Stomach (tissue), 4 donors: ENCODE results near the gene PIGX.

Experiments used
- EP300 ChIP-seq: sonication (generic); formaldehyde crosslinking; IDR thresholded peaks from one replicate; pipeline ENCODE4 v1.6.1; 2017; ENCODE audit warnings: antibody characterized with exemption
- POLR2A ChIP-seq, 4 donors: fragments of 450-650 bp; IDR thresholded peaks; one replicate each; pipeline ENCODE4 v1.6.1; 2016; ENCODE audit warnings: antibody characterized with exemption in 4 of 4, control low read depth in 2 of 4, mild to moderate bottlenecking in 1 of 4, moderate library complexity in 1 of 4
- TF ChIP-seq, protein P1 (sequence below), 7 experiments: fragments of 450-650 bp in 4 of 7; fragments of 200-600 bp in 3 of 7; sonication (generic) in 3 of 7; IDR thresholded peaks; one replicate each; pipeline ENCODE4 v1.5.1; 2016 to 2019; ENCODE audit warnings: antibody characterized with exemption in 7 of 7, control low read depth in 2 of 7, mild to moderate bottlenecking in 1 of 7

DNA sequence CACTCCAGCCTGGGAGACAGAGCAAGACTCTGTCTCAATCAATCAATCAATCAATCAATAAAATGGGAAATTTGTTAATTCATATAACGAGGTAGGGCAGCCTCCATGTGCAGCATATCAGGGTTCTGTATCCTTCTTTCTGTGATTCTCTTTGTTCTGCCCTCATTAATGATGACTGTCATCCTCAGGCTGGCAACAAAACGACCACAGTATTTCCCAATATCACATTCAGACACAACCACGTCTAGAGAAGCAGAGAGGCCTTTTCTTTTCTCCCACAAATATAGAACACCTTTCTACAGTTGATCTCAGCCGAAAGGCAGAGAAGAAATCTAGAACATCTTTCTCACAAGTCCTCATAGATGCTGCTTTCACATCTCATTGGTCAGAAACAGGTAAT, 11.4 kb upstream of the PIGX start:
- TF ChIP-seq, protein P1, sequence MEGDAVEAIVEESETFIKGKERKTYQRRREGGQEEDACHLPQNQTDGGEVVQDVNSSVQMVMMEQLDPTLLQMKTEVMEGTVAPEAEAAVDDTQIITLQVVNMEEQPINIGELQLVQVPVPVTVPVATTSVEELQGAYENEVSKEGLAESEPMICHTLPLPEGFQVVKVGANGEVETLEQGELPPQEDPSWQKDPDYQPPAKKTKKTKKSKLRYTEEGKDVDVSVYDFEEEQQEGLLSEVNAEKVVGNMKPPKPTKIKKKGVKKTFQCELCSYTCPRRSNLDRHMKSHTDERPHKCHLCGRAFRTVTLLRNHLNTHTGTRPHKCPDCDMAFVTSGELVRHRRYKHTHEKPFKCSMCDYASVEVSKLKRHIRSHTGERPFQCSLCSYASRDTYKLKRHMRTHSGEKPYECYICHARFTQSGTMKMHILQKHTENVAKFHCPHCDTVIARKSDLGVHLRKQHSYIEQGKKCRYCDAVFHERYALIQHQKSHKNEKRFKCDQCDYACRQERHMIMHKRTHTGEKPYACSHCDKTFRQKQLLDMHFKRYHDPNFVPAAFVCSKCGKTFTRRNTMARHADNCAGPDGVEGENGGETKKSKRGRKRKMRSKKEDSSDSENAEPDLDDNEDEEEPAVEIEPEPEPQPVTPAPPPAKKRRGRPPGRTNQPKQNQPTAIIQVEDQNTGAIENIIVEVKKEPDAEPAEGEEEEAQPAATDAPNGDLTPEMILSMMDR (IDR thresholded peaks at IDR 0.05): no peak
- TF ChIP-seq POLR2A (IDR thresholded peaks at IDR 0.05) (no peak), EP300 (no peak)
